Smooth muscle cell (in vitro differentiated cells): ENCODE measurements around the gene ZNF700. TPM values are rescaled to one million over a fixed set of nuclear protein-coding genes. Genes with fewer than 3 reads are reported as not detected.
"Not testable (repeated sequence)": the region's sequence is repeated elsewhere in the genome, so short reads cannot be mapped to it uniquely, and the experiment has no call there.

Experiments
- DNase-seq: peaks from one replicate; lab custom pipeline; 2025; ENCODE audit not compliant: unreplicated experiment; lab: John Stamatoyannopoulos, UW
- H2AFZ ChIP-seq: fragments of 200-600 bp; sonication (generic); 2 replicates; pipeline ENCODE4 v1.6.0; 2016; ENCODE audit warnings: antibody characterized with exemption, low read depth, mild to moderate bottlenecking
- H3F3A ChIP-seq: fragments of 200-600 bp; sonication (generic); 2 replicates; pipeline ENCODE4 v1.6.0; 2017; ENCODE audit warnings: antibody characterized with exemption, low read depth
- H3K27ac ChIP-seq: fragments of 200-600 bp; sonication (generic); 2 replicates; pipeline ENCODE4 v1.5.1; 2016; ENCODE audit warnings: low read depth, mild to moderate bottlenecking
- H3K27me3 ChIP-seq: fragments of 200-600 bp; sonication (generic); 2 replicates; pipeline ENCODE4 v1.6.1; 2016; ENCODE audit warnings: low read depth, mild to moderate bottlenecking
- H3K36me3 ChIP-seq: fragments of 200-600 bp; sonication (generic); 2 replicates; pipeline ENCODE4 v1.5.1; 2016; ENCODE audit warnings: low read depth
- H3K4me1 ChIP-seq: fragments of 200-600 bp; sonication (generic); 2 replicates; pipeline ENCODE4 v1.5.1; 2016; ENCODE audit warnings: low read depth
- H3K4me2 ChIP-seq: fragments of 200-600 bp; sonication (generic); 2 replicates; pipeline ENCODE4 v1.6.0; 2016; ENCODE audit warnings: mild to moderate bottlenecking
- H3K4me3 ChIP-seq: fragments of 200-600 bp; sonication (generic); 2 replicates; pipeline ENCODE4 v1.5.1; 2016; ENCODE audit warnings: mild to moderate bottlenecking
- H3K79me2 ChIP-seq: fragments of 200-600 bp; sonication (generic); 2 replicates; pipeline ENCODE4 v1.6.0; 2016; ENCODE audit warnings: low read depth, mild to moderate bottlenecking
- H3K9ac ChIP-seq: fragments of 200-600 bp; sonication (generic); 2 replicates; pipeline ENCODE4 v1.6.0; 2016; ENCODE audit warnings: low read depth
- H3K9me3 ChIP-seq: fragments of 200-600 bp; sonication (generic); replicated peaks from 2 replicates; pipeline ENCODE4 v1.5.1; 2016; ENCODE audit warnings: low read depth
- H4K20me1 ChIP-seq: fragments of 200-600 bp; sonication (generic); 2 replicates; pipeline ENCODE4 v1.6.0; 2016; ENCODE audit warnings: low read depth
- CTCF ChIP-seq: fragments of 200-600 bp; sonication (generic); IDR thresholded peaks from 2 replicates; pipeline ENCODE4 v1.5.1; 2017; ENCODE audit warnings: borderline replicate concordance, mild to moderate bottlenecking, antibody characterized with exemption; ENCODE audit not compliant: insufficient read depth, poor library complexity, severe bottlenecking
- WGBS: methylation state at CpG from one replicate; pipeline ENCODE4 v1.1.7; 2016; ENCODE audit warnings: low lambda C conversion rate; 5-methylcytosine and 5-hydroxymethylcytosine counted together
- polyA plus RNA-seq: library from polyadenylated mRNA; unstranded; fragments of >200 nt; fragmentation: Nextera tagmentation; extraction: Ambion mirVana; gene quantifications from 2 replicates; pipeline ENCODE4 v1.2.1, GENCODE V29; 2016
- total RNA-seq: library from RNA; depleted of rRNA; stranded (reverse); fragments of >200 nt; gene quantifications from 2 replicates; pipeline ENCODE4 v1.2.3, GENCODE V29; 2014

ZNF700 gene
- total RNA-seq (8.3 and 10.4 TPM in 2 replicates), polyA plus RNA-seq (1.2 and 1.3 TPM in 2 replicates)

GRCh38 chr19:11924886-11925650, at the start of gene ZNF700:
Gene ZNF700 (plus strand): TSS chr19:11925107. CDS start chr19:11925211, 104 bp downstream.
- WGBS = under 1% methylated on average over 50 of the region's 53 CpGs
- no peaks in the 10 kb centered on the region for H3K27me3 ChIP-seq
- H4K20me1 ChIP-seq = no peaks in the 10 kb centered on the region
- peak within 1 kb of the TSS; percentile 90 for H3K4me2 ChIP-seq
- peaks cover 6% of the 10 kb centered on the region for H3F3A ChIP-seq
- TF ChIP-seq CTCF = no peak
- peaks cover 41% of the 10 kb centered on the region for H3K79me2 ChIP-seq
- H3K9me3 ChIP-seq = no peaks in the 10 kb centered on the region
- peak within 1 kb of the TSS; percentile 77 for H3K4me3 ChIP-seq
- peak within 1 kb of the TSS; percentile 36 for H3K27ac ChIP-seq
- DNase-seq = peak; percentile 54
- H3K36me3 ChIP-seq = no peaks in the 10 kb centered on the region
- H2AFZ ChIP-seq = peak within 1 kb of the TSS; percentile 96
- H3K4me1 ChIP-seq = peaks cover 6% of the 10 kb centered on the region
- peak within 1 kb of the TSS; percentile 63 for H3K9ac ChIP-seq

- WGBS = 57% methylated on average over 16 of the region's 16 CpGs
- peak; percentile 44 for TF ChIP-seq CTCF
- H3K27me3 ChIP-seq, H3K27ac ChIP-seq, H4K20me1 ChIP-seq, H3K4me1 ChIP-seq, H3K9ac ChIP-seq, H3K36me3 ChIP-seq, H3F3A ChIP-seq, H3K79me2 ChIP-seq, H3K9me3 ChIP-seq, H3K4me3 ChIP-seq, H3K4me2 ChIP-seq, H2AFZ ChIP-seq: not testable (repeated sequence)
- DNase-seq = peak; percentile 3
Observed at GRCh38 chr19:11879687-11880266, 45.1 kb upstream of the ZNF700 start.

DNA sequence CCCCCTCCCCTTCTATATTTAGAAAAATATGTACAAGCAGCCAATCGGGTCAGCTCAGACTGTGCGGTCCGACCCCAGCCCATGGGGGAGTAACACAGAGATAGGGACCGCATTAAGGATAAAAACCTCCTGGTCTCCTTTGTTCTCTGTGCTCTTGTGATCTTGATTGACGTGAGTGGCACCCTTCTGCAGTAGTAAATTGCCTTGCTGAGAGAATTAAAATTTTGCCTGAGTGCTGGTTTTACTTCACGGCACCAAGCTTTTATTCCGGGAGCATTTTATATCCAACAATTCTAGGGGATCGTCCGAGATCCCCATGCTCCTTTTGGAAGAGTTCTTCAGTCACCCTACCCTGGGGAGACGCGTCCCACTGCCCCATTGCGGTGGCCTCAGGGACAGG, 44.3 kb upstream of the ZNF700 start:
- Histone ChIP-seq H3K4me3 (no peak overlapping the region), H3F3A (no peaks in the 10 kb centered on the region), H3K9me3 (no peaks in the 10 kb centered on the region), H3K4me1 (no peaks in the 10 kb centered on the region), H3K36me3 (no peaks in the 10 kb centered on the region), H3K4me2 (no peak overlapping the region), H3K27me3 (no peaks in the 10 kb centered on the region), H3K9ac (no peak overlapping the region), H3K79me2 (no peaks in the 10 kb centered on the region), H2AFZ (no peak overlapping the region), H3K27ac (no peak overlapping the region), H4K20me1 (no peaks in the 10 kb centered on the region)
- 86% methylated on average over 12 of the region's 12 CpGs for WGBS
- no peak for TF ChIP-seq CTCF
- no peak for DNase-seq
